Gastroesophageal sphincter (tissue), 4 donors: ENCODE results near the gene RAPGEF1. TPM values are rescaled to one million over a fixed set of nuclear protein-coding genes. Genes with fewer than 3 reads are reported as not detected.
A peak's percentile ranks its signal among the peaks of the same experiment; 100 is the strongest.

Source experiments
- ATAC-seq: fragments of 150-250 bp; one replicate; pipeline ENCODE4 v1.9.1; 2016; ENCODE audit warnings: mild to moderate bottlenecking, moderate library complexity
- H3K27ac ChIP-seq, 4 donors: fragments of 200-600 bp; sonication (generic) in 3 of 4; 1 replicate in 3 of 4; 2 replicates in 1 of 4; pipeline ENCODE4 v1.5.1; 2016 to 2019
- H3K27me3 ChIP-seq: fragments of 200-600 bp; sonication (generic); one replicate; pipeline ENCODE4 v1.5.1; 2019
- H3K36me3 ChIP-seq, 2 donors: fragments of 200-600 bp; sonication (generic); one replicate each; pipeline ENCODE4 v1.5.1; 2019; ENCODE audit warnings: control low read depth in 1 of 2
- H3K4me1 ChIP-seq, 3 donors: fragments of 200-600 bp; sonication (generic); 1 replicate in 2 of 3; 2 replicates in 1 of 3; pipeline ENCODE4 v1.5.1; 2016 to 2019; ENCODE audit warnings: control low read depth in 2 of 3
- H3K4me3 ChIP-seq, 2 donors: fragments of 200-600 bp; sonication (generic); one replicate each; pipeline ENCODE4 v1.5.1; 2019; ENCODE audit warnings: mild to moderate bottlenecking in 1 of 2, moderate library complexity in 1 of 2
- H3K9me3 ChIP-seq, 3 donors: fragments of 200-600 bp; sonication (generic); one replicate each; pipeline ENCODE4 v1.5.1; 2017 to 2019; ENCODE audit warnings: control low read depth in 2 of 3
- CTCF ChIP-seq, 4 experiments: fragments of 200-600 bp in 2 of 4; fragments of 450-650 bp in 2 of 4; sonication (generic) in 1 of 4; IDR thresholded peaks; one replicate each; pipeline ENCODE4 v1.5.1; 2017 to 2019; ENCODE audit warnings: antibody characterized with exemption in 4 of 4, mild to moderate bottlenecking in 2 of 4, moderate library complexity in 2 of 4
- EP300 ChIP-seq: sonication (generic); formaldehyde crosslinking; IDR thresholded peaks from one replicate; pipeline ENCODE4 v1.6.1; 2017; ENCODE audit warnings: antibody characterized with exemption, mild to moderate bottlenecking
- POLR2A ChIP-seq, 2 donors: fragments of 450-650 bp; IDR thresholded peaks; one replicate each; pipeline ENCODE4 v1.6.1; 2017; ENCODE audit warnings: antibody characterized with exemption in 2 of 2, mild to moderate bottlenecking in 2 of 2, moderate library complexity in 1 of 2
- POLR2AphosphoS5 ChIP-seq: sonication (generic); formaldehyde crosslinking; IDR thresholded peaks from one replicate; pipeline ENCODE4 v1.6.1; 2017; ENCODE audit warnings: antibody characterized with exemption
- whole genome bisulfite sequencing, 2 donors: methylation state at CpG; one replicate each; pipeline ENCODE4 v1.1.5; 2018; ENCODE audit warnings: low coverage in 1 of 2; 5-methylcytosine and 5-hydroxymethylcytosine counted together
- total RNA-seq, 4 donors: library from RNA; depleted of rRNA; stranded (reverse); fragments of >200 nt; gene quantifications; one replicate each; pipeline ENCODE4 v1.1.0, GENCODE V29; 2016

The RAPGEF1 gene
- total RNA-seq, 4 donors from 2014 or later, result 47.5 to 162 (median 77.6) TPM

- H3K4me1 ChIP-seq, result peaks cover 7 to 47% (median 34%) of the 10 kb centered on the region in 3 donors
- no peaks in the 10 kb centered on the region for H3K27me3 ChIP-seq
- peaks cover 0 to 55% of the 10 kb centered on the region in 2 donors for H3K36me3 ChIP-seq
- ATAC-seq, result no peak
- no peaks in the 10 kb centered on the region for H3K9me3 ChIP-seq
- no peak overlapping the region for H3K27ac ChIP-seq
- WGBS, 2 donors, result 60 to 94% methylated on average over 1 to 6 of the region's 7 CpGs
- TF ChIP-seq CTCF (IDR thresholded peaks at IDR 0.05) (no peak), EP300 (no peak), POLR2A (IDR thresholded peaks at IDR 0.05) (no peak), POLR2AphosphoS5 (no peak)
- H3K4me3 ChIP-seq, result no peak overlapping the region
These were observed 127.0 kb downstream of the RAPGEF1 start for GRCh38 chr9:131612851-131613250.

GRCh38 chr9:131611586-131612315 is 128.1 kb downstream of the RAPGEF1 start:
- H3K27ac ChIP-seq, result no peak overlapping the region

GRCh38 chr9:131610231-131610761 is 129.6 kb downstream of the RAPGEF1 start:
- WGBS, 2 donors, result 14 to 39% methylated on average over 3 of the region's 7 CpGs
- ATAC-seq, result peak; percentile 71
- peaks cover 7 to 53% (median 38%) of the 10 kb centered on the region in 3 donors for H3K4me1 ChIP-seq

More at GRCh38 chr9:131611586-131612315, 128.1 kb downstream of the RAPGEF1 start:
- H3K4me1 ChIP-seq, result peaks cover 7 to 47% (median 38%) of the 10 kb centered on the region in 3 donors
- no peak for ATAC-seq
- no peak for TF ChIP-seq POLR2A (IDR thresholded peaks at IDR 0.05)
- no peak for TF ChIP-seq POLR2AphosphoS5
- no peak for TF ChIP-seq CTCF (IDR thresholded peaks at IDR 0.05)
- TF ChIP-seq EP300, result no peak
- no peaks in the 10 kb centered on the region for H3K9me3 ChIP-seq
- H3K27me3 ChIP-seq, result no peaks in the 10 kb centered on the region
- 90 to 94% methylated on average over 10 of the region's 11 CpGs for WGBS, 2 donors
- H3K36me3 ChIP-seq, result peaks cover 0 to 46% of the 10 kb centered on the region in 2 donors
- H3K4me3 ChIP-seq, result no peak overlapping the region

GRCh38 chr9:131609099-131609830 is 130.6 kb downstream of the RAPGEF1 start:
- peak overlapping the region in 1 of 2 donors; percentile 21 for H3K4me3 ChIP-seq
- H3K9me3 ChIP-seq, result no peaks in the 10 kb centered on the region
- 5 to 10% methylated on average over 5 to 10 of the region's 14 CpGs for WGBS, 2 donors
- no peak for TF ChIP-seq EP300
- TF ChIP-seq POLR2AphosphoS5, result peak; percentile 51
- H3K36me3 ChIP-seq, result peaks cover 0 to 43% of the 10 kb centered on the region in 2 donors
- peaks cover 7 to 53% (median 38%) of the 10 kb centered on the region in 3 donors for H3K4me1 ChIP-seq
- ATAC-seq, result peak; percentile 38
- peak overlapping the region; percentile 79 to 96 (median 90) for H3K27ac ChIP-seq
- no peaks in the 10 kb centered on the region for H3K27me3 ChIP-seq

More at GRCh38 chr9:131610231-131610761, 129.6 kb downstream of the RAPGEF1 start:
- TF ChIP-seq CTCF (IDR thresholded peaks at IDR 0.05), result no peak
- peak; percentile 94 for TF ChIP-seq POLR2AphosphoS5
- H3K27me3 ChIP-seq, result no peaks in the 10 kb centered on the region
- peak overlapping the region; percentile 79 to 96 (median 90) for H3K27ac ChIP-seq
- no peaks in the 10 kb centered on the region for H3K9me3 ChIP-seq
- peaks cover 0 to 43% of the 10 kb centered on the region in 2 donors for H3K36me3 ChIP-seq
- no peak overlapping the region for H3K4me3 ChIP-seq

DNA sequence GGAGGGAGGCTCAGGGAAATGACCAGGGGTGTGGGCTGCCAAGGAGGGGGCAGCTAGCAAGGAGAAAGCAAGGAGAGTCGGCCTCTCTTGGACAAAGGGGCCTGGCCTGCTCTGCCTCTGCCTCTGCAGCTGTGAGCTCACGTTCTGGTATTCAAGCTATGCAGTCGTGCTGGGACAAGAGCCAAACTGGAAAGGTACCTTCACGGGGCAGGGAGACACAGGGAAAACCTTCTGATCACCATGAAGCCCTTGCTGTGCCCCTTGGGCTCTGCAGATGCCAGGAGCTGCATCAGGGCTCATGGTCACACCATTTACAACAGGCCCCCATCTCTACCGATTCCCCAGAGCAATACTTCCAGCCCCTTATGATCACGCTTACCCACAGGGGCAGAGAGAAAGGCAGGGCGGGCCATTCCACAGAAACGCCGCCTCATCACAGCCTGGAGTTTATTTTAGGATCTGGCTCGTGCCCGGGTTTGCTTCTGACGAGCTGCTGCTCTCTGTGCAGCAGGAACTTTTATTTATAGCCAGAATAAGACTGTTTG is 131.3 kb downstream of the RAPGEF1 start:
- no peaks in the 10 kb centered on the region for H3K9me3 ChIP-seq
- H3K27ac ChIP-seq, result peak overlapping the region; percentile 79 to 96 (median 90)
- H3K4me1 ChIP-seq, result peaks cover 7 to 53% (median 38%) of the 10 kb centered on the region in 3 donors
- 0 to 8% methylated on average over 2 to 7 of the region's 12 CpGs for WGBS, 2 donors
- no peaks in the 10 kb centered on the region for H3K27me3 ChIP-seq
- peak overlapping the region in 1 of 2 donors; percentile 21 for H3K4me3 ChIP-seq
- peak; percentile 87 for ATAC-seq
- peaks cover 0 to 43% of the 10 kb centered on the region in 2 donors for H3K36me3 ChIP-seq
- TF ChIP-seq CTCF (IDR thresholded peaks at IDR 0.05) (peak in 1 of 4 experiments; percentile 18), EP300 (no peak), POLR2A (IDR thresholded peaks at IDR 0.05) (no peak), POLR2AphosphoS5 (peak; percentile 75)
